Fibroblast of pulmonary artery (primary cell): Measurements from ENCODE around the gene DLG4.
A peak's percentile ranks its signal among the peaks of the same experiment; 100 is the strongest.

Experiments used
- DNase-seq: peaks from one replicate; pipeline ENCODE4 v3.0.0-alpha.2; 2010; ENCODE audit warnings: low read depth
- H3K4me3 ChIP-seq: replicated peaks from 2 replicates; pipeline ENCODE4 v1.5.1; 2011; ENCODE audit warnings: low read depth, mild to moderate bottlenecking, control low read depth, low read length, moderate library complexity
- TF ChIP-seq, protein P1 (sequence below): IDR thresholded peaks from 2 replicates; pipeline ENCODE4 v1.5.1; 2011; ENCODE audit warnings: mild to moderate bottlenecking, control low read depth, low read length, inconsistent platforms; ENCODE audit errors: missing control alignments

DLG4 gene

GRCh38 chr17:7217113-7217987 is 2.3 kb downstream of the DLG4 start:
- H3K4me3 ChIP-seq, result peak overlapping the region; percentile 80
- peak; percentile 84 for DNase-seq
- TF ChIP-seq, protein P1, sequence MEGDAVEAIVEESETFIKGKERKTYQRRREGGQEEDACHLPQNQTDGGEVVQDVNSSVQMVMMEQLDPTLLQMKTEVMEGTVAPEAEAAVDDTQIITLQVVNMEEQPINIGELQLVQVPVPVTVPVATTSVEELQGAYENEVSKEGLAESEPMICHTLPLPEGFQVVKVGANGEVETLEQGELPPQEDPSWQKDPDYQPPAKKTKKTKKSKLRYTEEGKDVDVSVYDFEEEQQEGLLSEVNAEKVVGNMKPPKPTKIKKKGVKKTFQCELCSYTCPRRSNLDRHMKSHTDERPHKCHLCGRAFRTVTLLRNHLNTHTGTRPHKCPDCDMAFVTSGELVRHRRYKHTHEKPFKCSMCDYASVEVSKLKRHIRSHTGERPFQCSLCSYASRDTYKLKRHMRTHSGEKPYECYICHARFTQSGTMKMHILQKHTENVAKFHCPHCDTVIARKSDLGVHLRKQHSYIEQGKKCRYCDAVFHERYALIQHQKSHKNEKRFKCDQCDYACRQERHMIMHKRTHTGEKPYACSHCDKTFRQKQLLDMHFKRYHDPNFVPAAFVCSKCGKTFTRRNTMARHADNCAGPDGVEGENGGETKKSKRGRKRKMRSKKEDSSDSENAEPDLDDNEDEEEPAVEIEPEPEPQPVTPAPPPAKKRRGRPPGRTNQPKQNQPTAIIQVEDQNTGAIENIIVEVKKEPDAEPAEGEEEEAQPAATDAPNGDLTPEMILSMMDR, result no peak

DNA sequence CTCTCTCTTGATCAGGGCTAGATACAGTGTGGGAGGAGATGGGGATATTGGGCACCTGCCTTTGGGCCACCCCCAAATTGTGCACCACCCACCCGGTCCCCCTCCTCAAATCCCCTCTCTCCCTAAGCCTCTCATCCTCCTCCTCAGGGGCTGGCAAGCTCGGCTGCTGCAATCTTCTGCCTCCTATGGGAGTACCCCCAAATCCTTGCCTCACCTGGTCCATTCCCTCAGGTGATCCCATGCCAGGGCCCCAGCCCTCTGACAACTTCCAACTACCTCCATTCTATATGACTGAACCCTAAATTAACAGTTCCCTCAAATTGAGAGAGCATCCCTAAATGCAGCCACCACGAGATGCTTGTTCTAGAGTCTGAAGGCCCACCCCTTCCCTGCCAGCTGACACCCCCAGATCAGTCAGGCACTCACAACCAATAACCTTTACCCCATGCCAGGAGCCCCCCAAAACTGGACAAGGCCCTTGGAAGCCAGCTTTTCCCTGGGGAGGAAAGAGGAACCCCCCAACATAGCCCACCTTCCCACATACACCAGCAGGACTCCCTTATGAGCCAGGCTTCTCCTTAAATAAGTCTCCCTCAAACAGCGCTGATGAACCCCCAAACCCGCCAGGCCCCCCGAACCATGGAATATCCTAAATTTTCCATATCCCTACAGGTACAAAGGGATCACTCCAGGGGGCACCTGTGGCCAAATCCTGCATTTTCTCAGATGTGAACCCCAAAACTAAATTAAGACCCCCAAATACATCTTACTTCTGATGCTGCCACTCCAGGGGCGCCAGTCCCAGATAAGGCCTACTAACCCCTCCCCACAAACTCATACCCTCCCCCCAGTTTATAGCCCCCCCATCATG is 3.2 kb downstream of the DLG4 start:
- TF ChIP-seq, protein P1, result no peak
- H3K4me3 ChIP-seq, result peak overlapping the region; percentile 80
- DNase-seq, result no peak

- no peak for DNase-seq
- peak overlapping the region; percentile 80 for H3K4me3 ChIP-seq
- TF ChIP-seq, protein P1, result no peak
Measured at GRCh38 chr17:7215652-7216180, 3.9 kb downstream of the DLG4 start.

- TF ChIP-seq, protein P1, result no peak
- H3K4me3 ChIP-seq, result peak overlapping the region; percentile 61
- no peak for DNase-seq
Measured at GRCh38 chr17:7215136-7215638, 4.4 kb downstream of the DLG4 start.

DNA sequence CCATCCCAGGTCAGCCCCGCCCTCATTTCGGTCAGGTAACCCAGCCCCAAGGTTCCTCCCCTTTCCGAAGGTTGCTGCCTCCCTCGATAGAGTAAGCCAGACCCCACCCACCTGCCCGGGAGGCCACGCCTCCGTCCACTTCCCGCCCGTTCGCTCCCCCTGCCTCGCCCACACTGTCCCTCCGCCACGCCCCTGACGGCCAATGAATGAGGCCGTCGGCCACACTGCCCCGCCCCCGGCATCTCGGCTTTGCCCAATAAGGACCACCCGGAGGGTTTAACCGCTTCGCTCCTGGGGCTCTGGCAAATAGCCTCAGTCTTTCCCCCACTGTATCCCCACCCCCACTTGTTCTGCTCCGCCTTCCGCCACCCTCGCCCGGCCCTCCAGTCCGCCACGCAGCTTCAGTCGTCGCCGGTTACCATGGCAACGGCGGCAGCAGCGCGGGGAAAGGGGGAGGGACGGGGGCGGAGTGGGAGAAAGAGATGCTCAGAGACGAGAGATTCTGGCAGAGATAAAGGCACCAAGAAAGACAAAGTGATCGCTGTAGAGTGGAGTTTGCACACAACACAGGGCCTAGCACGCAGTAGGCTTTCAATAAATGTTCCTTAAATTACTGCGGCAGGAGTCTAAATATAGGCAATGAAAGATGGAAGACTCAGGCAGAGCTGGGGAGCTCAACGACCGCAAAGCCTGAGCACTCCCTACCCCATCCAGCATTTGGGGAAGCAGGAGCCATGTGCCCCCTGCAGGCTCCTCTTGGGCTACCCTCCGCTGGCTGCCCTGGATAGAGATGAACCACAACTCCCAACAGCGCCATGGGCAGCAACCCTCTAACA is 5.1 kb downstream of the DLG4 start:
- DNase-seq, result peak; percentile 96
- TF ChIP-seq, protein P1, result peak; percentile 57
- H3K4me3 ChIP-seq, result peak overlapping the region; percentile 61

DNA sequence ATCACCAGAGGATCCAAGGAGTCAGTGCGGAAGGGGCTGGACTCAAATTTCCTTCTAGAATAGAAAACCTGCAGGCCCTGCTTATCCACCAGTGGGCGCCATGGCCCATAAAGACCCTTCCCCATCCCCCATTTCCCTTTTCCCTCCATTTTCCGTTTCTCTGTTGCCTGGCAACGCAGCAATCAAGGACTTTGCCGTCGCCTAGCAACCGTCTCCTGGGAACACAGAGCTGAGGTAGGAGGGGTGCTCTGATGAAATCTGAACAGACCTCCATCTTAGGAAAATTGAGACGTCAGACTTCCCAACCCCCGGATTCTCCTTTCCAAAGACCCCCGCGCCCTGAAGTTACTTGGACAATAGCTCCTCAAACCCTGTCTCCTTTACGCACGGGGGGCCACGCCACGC is 5.7 kb downstream of the DLG4 start:
- DNase-seq, result peak; percentile 84
- TF ChIP-seq, protein P1, result peak; percentile 33
- peak overlapping the region; percentile 61 for H3K4me3 ChIP-seq
